Neural progenitor cell (in vitro differentiated cells): Measurements from ENCODE around the gene CBFB. TPM values are rescaled to one million over a fixed set of nuclear protein-coding genes. Genes with fewer than 3 reads are reported as not detected.

ENCODE experiments used
- DNase-seq: peaks from one replicate; pipeline ENCODE4 v3.0.0-alpha.2; 2016; ENCODE audit warnings: low spot score
- H2AFZ ChIP-seq: fragments of 200-600 bp; sonication (generic); replicated peaks from 2 replicates; pipeline ENCODE4 v1.6.1; 2016; ENCODE audit warnings: antibody characterized with exemption
- H3F3A ChIP-seq: fragments of 200-600 bp; sonication (generic); 2 replicates; pipeline ENCODE4 v1.6.1; 2016; ENCODE audit warnings: antibody characterized with exemption, low read depth
- H3K27ac ChIP-seq: fragments of 200-600 bp; sonication (generic); 2 replicates; pipeline ENCODE4 v1.5.1; 2016; ENCODE audit warnings: mild to moderate bottlenecking
- H3K27me3 ChIP-seq: fragments of 200-600 bp; sonication (generic); 2 replicates; pipeline ENCODE4 v1.6.1; 2016; ENCODE audit warnings: mild to moderate bottlenecking, moderate library complexity
- H3K36me3 ChIP-seq: fragments of 200-600 bp; sonication (generic); 2 replicates; pipeline ENCODE4 v1.5.1; 2016
- H3K4me1 ChIP-seq: fragments of 200-600 bp; sonication (generic); 2 replicates; pipeline ENCODE4 v1.6.1; 2016; ENCODE audit warnings: mixed run types
- H3K4me2 ChIP-seq: fragments of 200-600 bp; sonication (generic); 2 replicates; pipeline ENCODE4 v1.6.1; 2016
- H3K4me3 ChIP-seq: fragments of 200-600 bp; sonication (generic); 2 replicates; pipeline ENCODE4 v1.5.1; 2016
- H3K79me2 ChIP-seq: fragments of 200-600 bp; sonication (generic); 2 replicates; pipeline ENCODE4 v1.6.1; 2016; ENCODE audit warnings: low read depth
- H3K9ac ChIP-seq: fragments of 200-600 bp; sonication (generic); 2 replicates; pipeline ENCODE4 v1.6.1; 2016
- H3K9me3 ChIP-seq: fragments of 200-600 bp; sonication (generic); 2 replicates; pipeline ENCODE4 v1.5.1; 2016; ENCODE audit warnings: low read depth
- H4K20me1 ChIP-seq: fragments of 200-600 bp; sonication (generic); 2 replicates; pipeline ENCODE4 v1.6.1; 2016; ENCODE audit warnings: low read depth
- H3K27ac Mint-ChIP-seq: 3 replicates; pipeline ENCODE4 v1.8.0; 2021; ENCODE audit warnings: mixed read lengths
- H3K27me3 Mint-ChIP-seq: 2 replicates; pipeline ENCODE4 v1.8.0; 2022; ENCODE audit warnings: low read depth, mild to moderate bottlenecking, inconsistent platforms, moderate library complexity, mixed read lengths; ENCODE audit not compliant: insufficient read depth
- H3K36me3 Mint-ChIP-seq: 3 replicates; pipeline ENCODE4 v1.8.0; 2021; ENCODE audit warnings: mixed read lengths
- H3K4me1 Mint-ChIP-seq: 3 replicates; pipeline ENCODE4 v1.8.0; 2021; ENCODE audit warnings: mixed read lengths
- H3K4me3 Mint-ChIP-seq: 3 replicates; pipeline ENCODE4 v1.8.0; 2021; ENCODE audit warnings: mild to moderate bottlenecking, moderate library complexity, mixed read lengths
- H3K9me3 Mint-ChIP-seq: 3 replicates; pipeline ENCODE4 v1.8.0; 2020; ENCODE audit warnings: mixed read lengths
- EZH2 ChIP-seq: fragments of 200-600 bp; sonication (generic); IDR thresholded peaks from 2 replicates; pipeline ENCODE4 v1.6.1; 2017; ENCODE audit warnings: antibody characterized with exemption, mild to moderate bottlenecking, moderate library complexity
- EZH2phosphoT487 ChIP-seq: fragments of 200-600 bp; sonication (generic); IDR thresholded peaks from 2 replicates; pipeline ENCODE4 v1.6.1; 2017; ENCODE audit warnings: antibody characterized with exemption
- total RNA-seq: library from RNA; depleted of rRNA; stranded (reverse); fragments of >200 nt; gene quantifications from 2 replicates; pipeline ENCODE4 v1.2.3, GENCODE V29; 2015; ENCODE audit warnings: low replicate concordance
- TF ChIP-seq, protein P1 (sequence below): fragments of 200-600 bp; sonication (generic); IDR thresholded peaks from 2 replicates; pipeline ENCODE4 v1.5.1; 2017; ENCODE audit warnings: antibody characterized with exemption, mild to moderate bottlenecking

CBFB gene
- total RNA-seq, 1 donor from 2014 or later = 95.5 TPM

DNA sequence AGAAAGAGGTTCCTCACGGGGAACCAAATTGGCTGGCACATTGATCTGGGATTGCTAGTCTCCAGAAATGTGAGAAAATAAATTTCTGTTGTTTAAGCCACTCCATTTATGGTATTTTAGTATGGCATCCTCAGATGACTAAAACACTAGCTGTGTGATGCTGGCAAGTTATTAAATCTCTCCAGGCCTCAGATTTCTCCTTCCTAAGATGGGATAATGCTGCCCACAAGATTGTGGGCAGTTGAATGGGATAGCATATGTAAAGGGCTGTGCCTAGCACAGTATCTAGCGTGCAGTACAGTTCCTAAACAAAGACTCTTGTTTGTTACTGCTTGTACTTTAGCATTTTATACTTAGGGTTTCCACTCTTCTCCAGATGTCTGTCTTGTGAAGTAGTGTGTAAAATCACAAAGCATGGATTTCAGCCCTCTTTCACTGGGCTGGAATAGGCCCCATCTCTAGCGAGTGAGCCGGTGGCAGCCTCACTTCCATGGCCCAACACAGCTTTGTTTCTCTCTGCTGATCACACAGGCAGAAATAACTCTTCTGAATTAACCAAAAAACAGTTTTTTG, 42.6 kb downstream of the CBFB start:
- Histone ChIP-seq H3K27ac (no peak overlapping the region), H3K4me1 (no peaks in the 10 kb centered on the region), H3K4me2 (no peak overlapping the region), H3F3A (no peaks in the 10 kb centered on the region), H3K27me3 (no peaks in the 10 kb centered on the region), H4K20me1 (no peaks in the 10 kb centered on the region), H3K9ac (no peak overlapping the region), H3K9me3 (no peaks in the 10 kb centered on the region), H3K79me2 (no peaks in the 10 kb centered on the region), H3K4me3 (no peak overlapping the region), H3K36me3 (peaks cover 12% of the 10 kb centered on the region), H2AFZ (no peak overlapping the region)
- Mint-ChIP-seq H3K4me3 (no peak overlapping the region), H3K9me3 (no peaks in the 10 kb centered on the region), H3K36me3 (peaks cover 19% of the 10 kb centered on the region), H3K27ac (no peak overlapping the region), H3K4me1 (no peaks in the 10 kb centered on the region), H3K27me3 (no peaks in the 10 kb centered on the region)
- DNase-seq = no peak
- no peak for TF ChIP-seq EZH2
- TF ChIP-seq, protein P1, sequence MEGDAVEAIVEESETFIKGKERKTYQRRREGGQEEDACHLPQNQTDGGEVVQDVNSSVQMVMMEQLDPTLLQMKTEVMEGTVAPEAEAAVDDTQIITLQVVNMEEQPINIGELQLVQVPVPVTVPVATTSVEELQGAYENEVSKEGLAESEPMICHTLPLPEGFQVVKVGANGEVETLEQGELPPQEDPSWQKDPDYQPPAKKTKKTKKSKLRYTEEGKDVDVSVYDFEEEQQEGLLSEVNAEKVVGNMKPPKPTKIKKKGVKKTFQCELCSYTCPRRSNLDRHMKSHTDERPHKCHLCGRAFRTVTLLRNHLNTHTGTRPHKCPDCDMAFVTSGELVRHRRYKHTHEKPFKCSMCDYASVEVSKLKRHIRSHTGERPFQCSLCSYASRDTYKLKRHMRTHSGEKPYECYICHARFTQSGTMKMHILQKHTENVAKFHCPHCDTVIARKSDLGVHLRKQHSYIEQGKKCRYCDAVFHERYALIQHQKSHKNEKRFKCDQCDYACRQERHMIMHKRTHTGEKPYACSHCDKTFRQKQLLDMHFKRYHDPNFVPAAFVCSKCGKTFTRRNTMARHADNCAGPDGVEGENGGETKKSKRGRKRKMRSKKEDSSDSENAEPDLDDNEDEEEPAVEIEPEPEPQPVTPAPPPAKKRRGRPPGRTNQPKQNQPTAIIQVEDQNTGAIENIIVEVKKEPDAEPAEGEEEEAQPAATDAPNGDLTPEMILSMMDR = no peak
- TF ChIP-seq EZH2phosphoT487 = no peak

DNA sequence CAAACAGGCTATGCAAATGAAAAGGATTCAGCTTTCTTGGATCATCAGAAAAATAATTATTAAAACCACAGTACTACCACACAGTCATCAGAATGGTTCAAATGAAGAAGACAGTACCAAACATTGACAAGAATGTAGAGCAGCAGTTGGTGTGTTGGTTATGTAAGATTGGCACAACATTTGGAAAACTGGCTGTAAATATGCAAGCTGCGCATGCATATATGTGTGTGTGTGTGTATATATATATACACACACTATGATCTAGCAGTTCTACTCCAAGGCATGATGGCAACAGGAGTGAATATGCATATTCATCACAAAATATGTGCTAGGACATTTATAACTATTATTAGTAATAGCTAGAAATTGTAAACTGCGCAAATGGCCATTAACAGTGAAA, 46.4 kb downstream of the CBFB start:
- H3K4me1 ChIP-seq = no peaks in the 10 kb centered on the region
- no peaks in the 10 kb centered on the region for H4K20me1 ChIP-seq
- no peak overlapping the region for H3K9ac ChIP-seq
- no peaks in the 10 kb centered on the region for H3K9me3 Mint-ChIP-seq
- no peaks in the 10 kb centered on the region for H3K27me3 Mint-ChIP-seq
- no peaks in the 10 kb centered on the region for H3F3A ChIP-seq
- H3K27ac ChIP-seq = no peak overlapping the region
- H3K36me3 ChIP-seq = peaks cover 9% of the 10 kb centered on the region
- H3K27ac Mint-ChIP-seq = no peak overlapping the region
- H3K36me3 Mint-ChIP-seq = peaks cover 3% of the 10 kb centered on the region
- no peak overlapping the region for H3K4me3 Mint-ChIP-seq
- no peaks in the 10 kb centered on the region for H3K79me2 ChIP-seq
- no peak overlapping the region for H3K4me3 ChIP-seq
- TF ChIP-seq EZH2phosphoT487 = no peak
- TF ChIP-seq, protein P1 = no peak
- TF ChIP-seq EZH2 = no peak
- H3K4me2 ChIP-seq = no peak overlapping the region
- no peaks in the 10 kb centered on the region for H3K9me3 ChIP-seq
- DNase-seq = no peak
- H3K4me1 Mint-ChIP-seq = no peaks in the 10 kb centered on the region
- H2AFZ ChIP-seq = no peak overlapping the region
- H3K27me3 ChIP-seq = no peaks in the 10 kb centered on the region

DNA sequence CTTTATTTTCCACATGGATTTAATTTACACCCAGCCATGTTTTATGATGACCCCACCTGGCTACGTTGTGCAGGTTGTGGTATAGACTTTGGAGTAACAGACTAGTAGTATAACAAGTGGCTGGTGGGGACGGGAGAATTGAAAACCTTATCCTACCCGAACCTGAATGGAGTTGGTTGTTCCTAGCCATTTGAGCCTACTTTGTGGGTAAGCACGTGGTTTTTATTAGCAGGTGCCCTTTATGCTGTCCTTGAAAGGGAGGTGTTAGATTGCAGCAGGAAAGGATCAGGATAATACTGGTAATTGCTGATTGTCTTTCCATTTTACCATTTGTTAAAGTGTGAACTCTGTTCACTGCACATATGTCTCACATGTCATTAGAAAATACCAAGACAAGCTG, 48.9 kb downstream of the CBFB start:
- H3K4me1 Mint-ChIP-seq = no peaks in the 10 kb centered on the region
- Histone ChIP-seq H3K27ac (no peak overlapping the region), H3K4me3 (no peak overlapping the region), H3K36me3 (peaks cover 7% of the 10 kb centered on the region), H3K4me1 (no peaks in the 10 kb centered on the region), H3K4me2 (no peak overlapping the region), H3F3A (no peaks in the 10 kb centered on the region), H3K9ac (no peak overlapping the region), H3K79me2 (no peaks in the 10 kb centered on the region), H4K20me1 (no peaks in the 10 kb centered on the region), H2AFZ (no peak overlapping the region), H3K9me3 (no peaks in the 10 kb centered on the region), H3K27me3 (no peaks in the 10 kb centered on the region)
- no peak overlapping the region for H3K4me3 Mint-ChIP-seq
- no peak overlapping the region for H3K27ac Mint-ChIP-seq
- DNase-seq = no peak
- TF ChIP-seq, protein P1 = no peak
- no peak for TF ChIP-seq EZH2phosphoT487
- TF ChIP-seq EZH2 = no peak
- no peaks in the 10 kb centered on the region for H3K27me3 Mint-ChIP-seq
- peaks cover 6% of the 10 kb centered on the region for H3K36me3 Mint-ChIP-seq
- no peaks in the 10 kb centered on the region for H3K9me3 Mint-ChIP-seq
